ENCODE data around the gene ATXN2L.

- TF ChIP-seq CTCF (IDR thresholded peaks at IDR 0.05 in 2 of 3, conservative IDR thresholded peaks at IDR 0.05 in 1 of 3; ENCODE audit: borderline replicate concordance in 1 of 3, insufficient read depth in 1 of 3, low read depth in 2 of 3, low read length in 2 of 3) (no peak), ATF3 (IDR thresholded peaks at IDR 0.05) (no peak), POLR2A (IDR thresholded peaks at IDR 0.05; ENCODE audit: borderline replicate concordance, extremely low read depth, insufficient read depth, insufficient read length) (no peak), EZH2 (IDR thresholded peaks at IDR 0.05) (no peak), POLR2AphosphoS5 (IDR thresholded peaks at IDR 0.05; ENCODE audit: low read depth, low read length) (no peak), CEBPB (IDR thresholded peaks at IDR 0.05; ENCODE audit: low read depth) (no peak), YY1 (IDR thresholded peaks at IDR 0.05; ENCODE audit: extremely low read depth, insufficient replicate concordance, low read depth, low read length) (no peak), ZFX (IDR thresholded peaks at IDR 0.05) (no peak), SRF (IDR thresholded peaks at IDR 0.05; ENCODE audit: low read depth) (no peak)
Observed at GRCh38 chr16:28829747-28830146, 6.9 kb downstream of the ATXN2L start.
